Endothelial cell of hepatic sinusoid (primary cell): ENCODE data around the gene FIGNL1.

ENCODE experiments used
- in situ Hi-C: cut with HindIII; loops from 2 replicates; pipeline ENCODE4 v1.10.0; 2017; ENCODE audit warnings: low sequenced_read_pairs

FIGNL1 gene

GRCh38 chr7:50399635-50400034 is 50.5 kb downstream of the FIGNL1 start:
- in situ Hi-C loops = no loop called here

GRCh38 chr7:50399206-50399605 is 50.9 kb downstream of the FIGNL1 start:
- in situ Hi-C loops = no loop called here

- in situ Hi-C loops = no loop called here
Observed at GRCh38 chr7:50397971-50398324, 52.2 kb downstream of the FIGNL1 start.

- in situ Hi-C loops = no loop called here
Observed at GRCh38 chr7:50397320-50397970, 52.7 kb downstream of the FIGNL1 start.

GRCh38 chr7:50396856-50397255 is 53.3 kb downstream of the FIGNL1 start:
- in situ Hi-C loops = no loop called here

- in situ Hi-C loops = no loop called here
Observed at GRCh38 chr7:50394315-50394714, 55.8 kb downstream of the FIGNL1 start.
